H1 (cell line): ENCODE data around the gene SF3B1. TPM values are rescaled to one million over a fixed set of nuclear protein-coding genes. Genes with fewer than 3 reads are reported as not detected.
"Not testable (repeated sequence)": the region's sequence is repeated elsewhere in the genome, so short reads cannot be mapped to it uniquely, and the experiment has no call there.

ENCODE experiments used
- CTCF ChIA-PET: fragments of 300-600 bp; sonication (Branson Sonifier 250); formaldehyde crosslinking; loops from one replicate; lab custom pipeline; 2021; ENCODE audit not compliant: partially characterized antibody; lab: Charles Lee
- POLR2A ChIA-PET: fragments of 300-600 bp; sonication (Branson Sonifier 250); formaldehyde crosslinking; loops from one replicate; lab custom pipeline; 2021; ENCODE audit warnings: inconsistent platforms; ENCODE audit not compliant: partially characterized antibody; lab: Charles Lee
- DNase-seq, 2 experiments: peaks; one replicate each; pipeline versions ENCODE4 v3.0.0 to v3.0.0-alpha.2; 2010 to 2022; ENCODE audit warnings: low spot score in 2 of 2, low read depth in 1 of 2, mixed read lengths in 1 of 2
- FAIRE-seq: peaks from 2 replicates; lab custom pipeline; 2011; peaks lifted over from hg19 to GRCh38; lab: Jason Lieb, UNC
- H2AFZ ChIP-seq: 2 replicates; pipeline ENCODE4 v1.8.1; 2012; ENCODE audit warnings: low read length, inconsistent platforms
- H2AK5ac ChIP-seq: 2 replicates; pipeline ENCODE4 v1.6.1; 2013; ENCODE audit warnings: low read depth, low read length
- H2BK120ac ChIP-seq: replicated peaks from 2 replicates; pipeline ENCODE3; 2013; ENCODE audit warnings: low read depth, low read length, inconsistent platforms
- H2BK12ac ChIP-seq: 2 replicates; pipeline ENCODE4 v1.6.1; 2013; ENCODE audit warnings: low read depth, low read length
- H2BK15ac ChIP-seq: 2 replicates; pipeline ENCODE4 v1.6.1; 2013; ENCODE audit warnings: low read length
- H2BK20ac ChIP-seq: 2 replicates; pipeline ENCODE4 v1.6.1; 2013; ENCODE audit warnings: low read length
- H2BK5ac ChIP-seq: 2 replicates; pipeline ENCODE4 v1.6.1; 2013; ENCODE audit warnings: low read depth, low read length
- H3K14ac ChIP-seq: 2 replicates; pipeline ENCODE4 v1.6.1; 2013; ENCODE audit warnings: inconsistent platforms; ENCODE audit not compliant: insufficient read length
- H3K18ac ChIP-seq: 2 replicates; pipeline ENCODE4 v1.6.1; 2013; ENCODE audit warnings: low read length; ENCODE audit errors: extremely low read depth
- H3K23ac ChIP-seq: 2 replicates; pipeline ENCODE4 v1.6.1; 2013; ENCODE audit warnings: inconsistent platforms; ENCODE audit not compliant: insufficient read length
- H3K23me2 ChIP-seq: 2 replicates; pipeline ENCODE4 v1.6.1; 2013; ENCODE audit warnings: low read depth, low read length
- H3K27ac ChIP-seq: 2 replicates; pipeline ENCODE4 v1.6.1; 2011; ENCODE audit warnings: low read depth, low read length, inconsistent platforms
- H3K27me3 ChIP-seq, 4 experiments: replicated peaks in 1 of 4; 1 replicate in 1 of 4; 2 replicates in 3 of 4; pipeline versions ENCODE4 v1.6.1 to v1.8.1; 2011 to 2013; ENCODE audit warnings: low read length in 3 of 4, mild to moderate bottlenecking in 3 of 4, inconsistent platforms in 2 of 4, mixed read lengths in 2 of 4, moderate library complexity in 1 of 4; ENCODE audit not compliant: control insufficient read depth in 3 of 4, insufficient read depth in 3 of 4; ENCODE audit errors: extremely low read depth in 1 of 4
- H3K36me3 ChIP-seq, 4 experiments: 2 replicates each; pipeline versions ENCODE4 v1.6.1 to v1.8.1; 2011 to 2013; ENCODE audit warnings: mild to moderate bottlenecking in 4 of 4, low read length in 3 of 4, moderate library complexity in 2 of 4, control low read depth in 1 of 4, inconsistent platforms in 1 of 4; ENCODE audit not compliant: insufficient read depth in 4 of 4, control insufficient read depth in 2 of 4
- H3K4ac ChIP-seq: replicated peaks from 2 replicates; pipeline ENCODE3; 2013; ENCODE audit warnings: low read length, low read depth, mixed read lengths, inconsistent platforms; ENCODE audit not compliant: insufficient read length
- H3K4me1 ChIP-seq, 4 experiments: replicated peaks in 1 of 4; 1 replicate in 1 of 4; 2 replicates in 3 of 4; pipeline versions ENCODE4 v1.6.1 to v1.8.1; 2011 to 2013; ENCODE audit warnings: low read length in 3 of 4, inconsistent platforms in 2 of 4, mixed read lengths in 1 of 4; ENCODE audit not compliant: insufficient read depth in 4 of 4, control insufficient read depth in 3 of 4
- H3K4me2 ChIP-seq, 2 experiments: 2 replicates each; pipeline versions ENCODE4 v1.6.1 to v1.8.1; 2011 to 2013; ENCODE audit warnings: low read depth in 2 of 2, low read length in 2 of 2, control low read depth in 1 of 2, inconsistent platforms in 1 of 2, mild to moderate bottlenecking in 1 of 2; ENCODE audit not compliant: insufficient read depth in 1 of 2
- H3K4me3 ChIP-seq, 4 experiments: fragments of 200-600, 300-600 bp in 1 of 4; sonication (generic), shearing (Covaris generic), sonication (Bioruptor Twin) in 1 of 4; 2 replicates each; pipeline versions ENCODE4 v1.5.1 to v1.8.1; 2011 to 2016; ENCODE audit warnings: low read length in 4 of 4, low read depth in 3 of 4, control low read depth in 2 of 4, inconsistent platforms in 2 of 4, mild to moderate bottlenecking in 2 of 4, mixed read lengths in 1 of 4, moderate library complexity in 1 of 4; ENCODE audit not compliant: insufficient read depth in 2 of 4; ENCODE audit errors: extremely low read depth in 1 of 4
- H3K56ac ChIP-seq: replicated peaks from 2 replicates; pipeline ENCODE3; 2013; ENCODE audit warnings: low read depth, mild to moderate bottlenecking, mixed read lengths, low read length, inconsistent platforms; ENCODE audit not compliant: insufficient read length
- H3K79me1 ChIP-seq: 2 replicates; pipeline ENCODE4 v1.6.1; 2013; ENCODE audit warnings: low read depth, low read length, control low read depth
- H3K79me2 ChIP-seq, 2 experiments: 2 replicates each; pipeline versions ENCODE4 v1.6.1 to v1.8.1; 2012 to 2013; ENCODE audit warnings: low read length in 2 of 2, mild to moderate bottlenecking in 2 of 2, inconsistent platforms in 1 of 2; ENCODE audit not compliant: insufficient read depth in 2 of 2, control insufficient read depth in 1 of 2
- H3K9ac ChIP-seq, 4 experiments: replicated peaks in 1 of 4; 1 replicate in 1 of 4; 2 replicates in 3 of 4; pipeline versions ENCODE4 v1.6.1 to v1.8.1; 2011 to 2013; ENCODE audit warnings: low read depth in 3 of 4, low read length in 3 of 4, control low read depth in 2 of 4, mild to moderate bottlenecking in 2 of 4, moderate library complexity in 2 of 4, inconsistent platforms in 1 of 4; ENCODE audit errors: extremely low read depth in 1 of 4
- H3K9me3 ChIP-seq, 2 experiments: 2 replicates each; pipeline versions ENCODE4 v1.6.1 to v1.8.1; 2012 to 2013; ENCODE audit warnings: mild to moderate bottlenecking in 2 of 2, moderate library complexity in 2 of 2, control low read depth in 1 of 2, inconsistent platforms in 1 of 2, low read depth in 1 of 2, low read length in 1 of 2, mixed read lengths in 1 of 2; ENCODE audit not compliant: insufficient read depth in 2 of 2
- H4K20me1 ChIP-seq, 2 experiments: replicated peaks in 1 of 2; 2 replicates each; pipeline versions ENCODE3 to v1.8.1; 2011 to 2013; ENCODE audit warnings: inconsistent platforms in 2 of 2, low read length in 2 of 2, mild to moderate bottlenecking in 1 of 2; ENCODE audit not compliant: insufficient read depth in 2 of 2, control insufficient read depth in 1 of 2
- H4K5ac ChIP-seq: 2 replicates; pipeline ENCODE4 v1.6.1; 2013; ENCODE audit warnings: low read length, low read depth, mixed read lengths, inconsistent platforms; ENCODE audit not compliant: insufficient read length
- H4K8ac ChIP-seq: 2 replicates; pipeline ENCODE4 v1.8.0; 2013; ENCODE audit warnings: mild to moderate bottlenecking, moderate library complexity, low read length, inconsistent platforms; ENCODE audit not compliant: insufficient read depth; ENCODE audit errors: extremely low read depth
- H4K91ac ChIP-seq: replicated peaks from 2 replicates; pipeline ENCODE3; 2013; ENCODE audit warnings: low read length, mixed read lengths, inconsistent platforms; ENCODE audit not compliant: insufficient read length
- WGBS, 2 experiments: shearing (Covaris generic) in 1 of 2; methylation state at CpG; one replicate each; pipeline versions ENCODE4 v1.1.6 to v1.1.7; 2013 to 2015; ENCODE audit warnings: low lambda C conversion rate in 2 of 2, mixed read lengths in 2 of 2, inconsistent platforms in 1 of 2, low coverage in 1 of 2, missing lambda C conversion rate in 1 of 2; ENCODE audit not compliant: insufficient replicate concordance in 2 of 2, insufficient coverage in 1 of 2, insufficient read length in 1 of 2; ENCODE audit errors: extremely low coverage in 1 of 2, missing lambda C conversion rate in 1 of 2; 5-methylcytosine and 5-hydroxymethylcytosine counted together
- polyA plus RNA-seq, 7 experiments: library from polyadenylated mRNA; depleted of rRNA in 3 of 7; stranded (reverse) in 5 of 7; unstranded in 2 of 7; fragments of >200 nt in 5 of 7; fragments of 200-250 nt in 2 of 7; gene quantifications; 1 replicate in 5 of 7; 2 replicates in 1 of 7; 4 replicates in 1 of 7; pipeline versions ENCODE4 v1.2.1 to v1.2.3, GENCODE V29; 2011 to 2013; ENCODE audit warnings: missing spikeins in 2 of 7, mixed read lengths in 2 of 7
- total RNA-seq: library from RNA; stranded (reverse); fragmentation: NEBNext Ultra II Directional; extraction: Animal tissue kit (Norgen Biotek cat#: 25700); gene quantifications from 2 replicates; pipeline ENCODE4 v1.2.1, GENCODE V29; 2021

Gene SF3B1
- total and polyA plus RNA-seq, 2 of the 8 experiments (the other 6 are each of a cell fraction or from before 2014, with no cell fraction given): 320 to 403 TPM

GRCh38 chr2:197370664-197371063 is 64.2 kb downstream of the SF3B1 start:
- ChIA-PET CTCF (interaction anchor here (0.7 to 4.2 kb wide), 4 partner anchors 10 to 257 kb away, joined by 3 to 18 read pairs (median 4); no protein-coding TSS in a partner anchor), POLR2A (interaction anchor here (1.0 to 1.2 kb wide), 2 partner anchors 82 to 589 kb away, joined by 3 read pairs; partner anchors contain the start of gene COQ10B)
- H3K4me2 ChIP-seq, H3K23me2 ChIP-seq, H4K20me1 ChIP-seq, H2BK120ac ChIP-seq, H3K27me3 ChIP-seq, H3K79me2 ChIP-seq, H3K9ac ChIP-seq, H2BK15ac ChIP-seq, H4K5ac ChIP-seq, H3K36me3 ChIP-seq, H2AK5ac ChIP-seq, H4K8ac ChIP-seq, H3K9me3 ChIP-seq, H3K4me3 ChIP-seq, DNase-seq, H3K4ac ChIP-seq, H3K79me1 ChIP-seq, H2BK5ac ChIP-seq, H3K27ac ChIP-seq, H2BK12ac ChIP-seq, H2AFZ ChIP-seq, H2BK20ac ChIP-seq, H3K4me1 ChIP-seq, H3K18ac ChIP-seq, H3K56ac ChIP-seq, FAIRE-seq, H3K23ac ChIP-seq, H4K91ac ChIP-seq, H3K14ac ChIP-seq: not testable (repeated sequence)
- 97% methylated on average over 24 of the region's 31 CpGs; no CpG with 5 or more reads in 1 of the 2 experiments for WGBS, 2 experiments
